Glomerular visceral epithelial cell (primary cell): ENCODE measurements around the gene RANBP17.
"Not testable (repeated sequence)": the region's sequence is repeated elsewhere in the genome, so short reads cannot be mapped to it uniquely, and the experiment has no call there.

Experiments used
- DNase-seq: peaks from one replicate; pipeline ENCODE4 v3.0.0-alpha.2; 2016; ENCODE audit errors: extremely low spot score

Gene RANBP17

DNA sequence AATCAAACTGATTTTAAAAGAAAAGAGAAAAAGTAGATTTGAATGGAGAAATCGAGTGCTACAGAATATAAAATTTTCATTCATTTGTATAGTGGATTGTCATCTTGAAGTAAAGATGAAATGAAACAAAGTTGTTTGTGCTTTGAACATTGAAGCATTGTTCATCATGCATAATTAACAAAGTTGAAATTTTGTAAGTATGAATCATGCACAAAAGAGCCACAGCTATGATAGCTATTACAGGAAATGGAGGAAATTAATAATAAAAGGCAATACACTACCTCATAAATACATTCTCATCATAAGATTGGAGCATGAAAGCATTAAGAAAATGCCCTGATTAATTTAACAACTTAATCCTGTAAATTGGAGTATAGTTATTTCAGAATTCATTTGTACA, 293.8 kb downstream of the RANBP17 start:
- no peak for DNase-seq

GRCh38 chr5:171157276-171157675, 295.5 kb downstream of the RANBP17 start:
- DNase-seq: no peak

DNA sequence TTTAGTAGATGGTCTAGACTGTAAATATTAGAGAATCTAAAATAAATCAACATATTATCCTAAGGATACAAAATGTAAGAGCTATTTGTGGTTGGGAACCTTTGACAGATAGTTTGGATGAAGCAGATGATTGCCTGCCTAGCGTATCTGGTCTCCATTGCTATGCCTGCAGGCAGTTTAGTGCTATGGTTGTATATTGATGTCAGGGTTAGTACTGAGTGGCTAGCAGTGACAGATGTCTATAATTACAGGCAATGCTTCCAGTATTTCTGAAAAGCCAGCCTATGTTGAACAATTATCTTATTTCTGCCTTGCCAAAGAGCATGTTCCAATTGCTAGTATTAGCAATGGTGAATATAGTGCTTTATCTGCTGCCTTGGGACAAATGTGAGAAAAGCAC, 296.0 kb downstream of the RANBP17 start:
- no peak for DNase-seq

GRCh38 chr5:171158581-171158980, 296.8 kb downstream of the RANBP17 start:
- no peak for DNase-seq

DNA sequence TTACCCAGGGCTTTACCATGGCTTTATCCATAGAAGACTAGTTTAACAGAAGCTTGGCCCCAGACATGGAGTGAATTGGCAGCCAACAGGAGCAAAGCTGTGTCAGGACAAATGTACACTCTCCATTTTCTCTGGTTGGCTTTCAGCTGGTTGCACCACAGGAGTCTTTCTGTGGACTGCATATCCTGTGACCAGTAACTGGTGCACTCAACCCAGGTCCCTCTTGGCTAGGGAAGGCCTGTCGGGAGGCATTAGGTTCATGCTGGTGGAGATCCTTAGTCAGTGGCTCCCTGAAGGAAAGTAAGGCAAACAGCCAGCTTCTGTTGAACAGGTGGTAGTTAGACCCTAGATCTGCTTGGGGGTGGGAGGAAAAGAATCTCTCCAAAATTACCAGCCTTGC, 300.3 kb downstream of the RANBP17 start:
- DNase-seq: no peak

DNA sequence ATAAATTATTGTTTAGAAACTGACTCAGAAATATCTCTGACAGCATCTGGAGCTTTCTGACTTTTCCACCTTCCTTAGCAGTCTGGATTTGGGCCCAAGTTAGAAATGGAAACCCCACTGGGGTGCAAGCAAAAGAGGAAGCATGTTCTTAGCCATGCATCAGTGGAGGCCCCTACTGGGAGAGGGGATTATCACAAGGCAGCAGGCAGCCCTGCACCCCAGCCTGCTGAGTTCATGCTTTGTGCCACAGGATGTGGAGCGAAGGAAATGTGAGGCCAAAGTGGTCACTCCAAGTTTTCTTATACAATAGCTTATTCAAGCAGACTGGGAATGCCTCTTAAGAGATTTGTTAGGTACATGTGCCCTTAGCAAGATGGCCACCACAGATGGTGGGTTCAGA, 300.8 kb downstream of the RANBP17 start:
- DNase-seq: peak; percentile 16

DNA sequence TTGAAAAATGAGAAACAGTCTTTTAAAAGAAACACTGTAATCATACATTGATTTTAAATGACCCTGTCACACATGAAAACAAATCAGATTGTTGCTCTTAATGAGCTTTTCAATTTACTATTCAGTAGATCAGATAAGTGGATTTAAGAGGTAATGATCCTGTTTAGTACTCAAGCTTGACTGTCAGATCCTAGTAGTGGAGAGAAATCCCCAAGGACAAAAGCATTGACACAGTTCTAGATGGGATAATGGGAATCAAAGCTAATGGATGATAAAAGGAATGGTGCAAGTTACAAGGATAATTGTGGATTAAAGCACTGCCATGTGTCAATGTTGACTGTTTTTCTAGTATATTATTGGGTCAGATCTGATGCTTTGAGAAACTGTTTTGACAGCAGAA, 304.9 kb downstream of the RANBP17 start:
- no peak for DNase-seq

DNA sequence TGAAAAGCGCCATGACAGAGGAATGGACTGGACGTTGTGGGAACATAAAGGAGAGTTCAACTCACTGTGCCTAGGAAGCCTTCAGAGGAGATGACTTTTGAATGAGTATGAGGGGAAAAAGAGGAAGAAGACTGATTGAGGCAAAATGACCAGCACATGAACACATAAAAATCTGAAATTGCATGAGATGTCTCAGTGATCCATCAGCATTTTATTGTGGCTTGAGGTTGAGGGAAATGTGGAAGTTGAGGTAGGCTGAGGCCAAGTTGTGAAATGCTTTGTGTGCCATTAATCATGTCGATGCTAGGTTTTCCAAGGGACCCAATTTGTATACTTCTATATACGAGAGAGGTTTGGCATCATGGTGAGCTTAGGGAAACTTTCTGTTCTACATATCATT, 306.4 kb downstream of the RANBP17 start:
- no peak for DNase-seq

DNA sequence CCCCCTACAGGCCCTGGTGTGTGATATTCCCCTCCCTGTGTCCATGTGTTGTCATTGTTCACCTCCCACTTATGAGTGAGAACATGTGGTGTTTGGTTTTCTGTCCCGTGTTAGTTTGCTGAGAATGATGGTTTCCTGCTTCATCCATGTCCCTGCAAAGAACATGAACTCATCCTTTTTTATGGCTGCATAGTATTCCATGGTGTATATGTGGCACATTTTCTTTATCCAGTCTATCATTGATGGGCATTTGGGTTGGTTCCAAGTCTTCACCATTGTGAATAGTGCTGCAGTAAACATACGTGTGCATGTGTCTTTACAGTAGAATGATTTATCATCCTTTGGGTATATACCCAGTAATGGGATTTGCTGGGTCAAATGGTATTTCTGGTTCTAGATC, 313.1 kb downstream of the RANBP17 start:
- not testable (repeated sequence) for DNase-seq

- peak; percentile 4 for DNase-seq
Observed at GRCh38 chr5:171175746-171176145, 313.9 kb downstream of the RANBP17 start.

GRCh38 chr5:171178190-171178589, 316.4 kb downstream of the RANBP17 start:
- not testable (repeated sequence) for DNase-seq

- no peak for DNase-seq
Observed at GRCh38 chr5:171188016-171188415, 326.2 kb downstream of the RANBP17 start.

DNA sequence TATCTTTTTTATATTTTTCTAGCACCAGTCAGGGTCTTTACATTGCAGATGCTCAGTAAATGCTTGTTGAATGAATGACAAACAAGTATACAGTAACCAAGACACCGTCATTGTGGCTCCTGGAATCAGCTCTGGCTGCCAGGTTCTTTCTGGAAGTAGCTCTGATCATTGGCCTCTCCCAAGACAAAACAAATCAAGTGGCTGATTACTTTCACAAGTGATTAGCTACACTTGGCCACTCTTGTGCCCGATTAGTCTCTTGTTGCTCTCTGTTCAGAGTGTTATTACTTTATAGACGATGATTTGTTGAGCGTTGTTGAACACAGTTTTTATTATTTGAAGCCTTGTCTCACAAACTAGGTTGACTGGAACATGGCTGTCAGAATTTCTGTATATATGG, 327.6 kb downstream of the RANBP17 start:
- no peak for DNase-seq

DNA sequence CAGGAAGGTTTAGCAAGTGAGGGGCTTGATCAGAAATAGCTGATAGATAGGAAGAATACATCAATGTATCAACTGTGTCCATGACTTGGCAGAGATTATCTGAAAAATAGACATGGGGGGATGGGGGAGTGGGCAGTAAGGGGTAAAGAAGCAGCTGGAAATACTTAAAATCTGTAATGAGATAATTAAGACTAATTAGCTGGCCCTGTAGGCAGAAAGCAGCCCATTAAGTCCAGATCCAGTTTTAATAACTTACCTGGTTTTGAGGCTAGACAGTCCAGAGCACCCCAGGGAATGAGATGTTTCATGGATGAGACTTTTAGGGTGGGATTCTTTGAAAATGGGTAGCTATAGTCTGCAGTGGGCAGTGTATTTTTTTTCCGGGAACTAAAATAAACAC, 330.3 kb downstream of the RANBP17 start:
- DNase-seq: no peak

GRCh38 chr5:171201310-171201709, 339.5 kb downstream of the RANBP17 start:
- DNase-seq: no peak

- DNase-seq: no peak
Observed at GRCh38 chr5:171205375-171205774, 343.6 kb downstream of the RANBP17 start.

GRCh38 chr5:171207256-171207847, 345.5 kb downstream of the RANBP17 start:
- peak; percentile 49 for DNase-seq

DNA sequence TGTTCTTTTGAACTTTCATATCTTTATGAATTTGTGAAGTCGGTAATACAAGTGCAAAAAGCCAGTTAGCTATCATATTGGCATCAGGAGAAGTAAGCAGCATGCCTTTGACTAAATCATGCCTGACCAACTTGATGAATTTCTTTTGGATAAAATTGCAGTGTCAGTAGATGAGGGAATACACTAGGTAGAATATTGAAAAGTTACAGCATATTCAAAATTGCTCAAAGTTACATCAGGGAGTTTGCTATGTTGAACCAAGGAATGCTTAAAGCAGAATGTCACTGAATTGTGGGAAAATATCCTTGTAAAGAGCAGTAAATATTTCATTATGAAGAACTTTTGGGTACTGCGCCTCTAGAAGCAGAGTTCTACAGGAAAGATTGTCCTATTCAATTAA, 360.1 kb downstream of the RANBP17 start:
- no peak for DNase-seq

DNA sequence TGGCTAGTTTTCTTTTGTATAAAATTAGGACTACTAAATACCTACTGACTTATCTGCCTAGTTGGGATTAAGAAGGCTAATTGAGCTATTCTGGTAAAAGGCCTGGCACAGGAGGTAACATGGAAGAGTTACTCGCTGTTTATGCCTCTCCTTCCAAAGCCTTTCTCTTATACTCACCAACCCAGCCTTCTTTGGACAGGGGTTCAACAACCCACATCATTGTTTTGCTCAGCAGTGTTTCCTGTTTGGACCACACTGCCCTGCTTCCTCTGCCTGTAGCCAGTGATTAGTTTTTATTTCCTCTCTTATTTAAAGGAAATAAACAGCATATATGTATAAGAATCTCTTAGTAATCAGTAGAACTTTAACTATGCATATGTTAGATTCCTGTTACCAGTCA, 362.1 kb downstream of the RANBP17 start:
- no peak for DNase-seq

DNA sequence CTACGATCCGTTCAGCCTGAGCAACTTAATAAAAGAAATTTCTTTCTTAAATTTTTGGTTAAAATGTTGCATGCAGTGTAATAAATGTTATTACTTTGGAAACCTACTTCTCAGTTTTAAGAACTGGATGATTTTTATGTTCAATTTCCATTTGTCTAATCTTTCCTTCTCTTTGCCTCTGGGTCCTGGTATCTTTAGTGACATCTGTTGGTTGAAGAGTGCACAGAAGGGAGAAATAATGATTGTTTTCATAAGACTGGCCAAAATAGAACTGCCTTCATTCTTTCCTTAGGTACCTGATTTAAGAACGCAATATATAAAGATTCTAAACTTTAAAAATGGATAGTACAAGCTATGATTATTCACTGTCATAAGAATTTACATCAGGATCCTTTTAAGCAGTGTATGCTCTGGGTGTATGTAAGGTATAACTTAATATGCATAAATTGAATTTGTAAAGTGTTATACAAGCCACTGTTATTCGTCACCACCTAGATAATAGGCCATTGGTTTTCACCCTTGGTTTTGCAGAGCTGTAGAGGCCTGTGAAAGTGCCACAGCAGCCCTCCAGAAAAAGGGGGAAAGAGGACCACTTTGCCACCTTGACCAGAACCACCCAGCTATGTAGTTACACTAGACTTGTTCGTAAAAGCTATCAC, 364.4 kb downstream of the RANBP17 start:
- DNase-seq: no peak

DNA sequence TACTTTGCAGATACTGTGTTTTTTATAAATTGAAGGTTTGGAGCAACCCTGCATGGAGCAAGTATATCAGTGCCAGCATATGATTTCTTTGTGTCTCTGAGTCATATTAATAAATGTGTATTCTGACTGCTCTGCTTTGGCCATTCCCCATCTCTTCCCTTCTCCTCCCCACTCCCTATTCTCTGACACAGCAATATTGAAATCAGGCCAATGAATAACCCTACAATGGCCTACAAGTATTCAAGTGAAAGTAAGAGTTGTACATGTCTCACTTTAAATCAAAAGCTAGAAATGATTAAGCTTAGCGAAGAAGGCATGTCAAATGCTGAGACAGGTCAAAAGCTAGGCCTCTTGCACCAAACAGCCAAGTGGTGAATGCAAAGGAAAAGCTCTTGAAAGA, 365.0 kb downstream of the RANBP17 start:
- DNase-seq: no peak

- DNase-seq: peak; percentile 8
Observed at GRCh38 chr5:171236651-171237050, 374.8 kb downstream of the RANBP17 start.

GRCh38 chr5:171242521-171242920, 380.7 kb downstream of the RANBP17 start:
- no peak for DNase-seq

GRCh38 chr5:171246231-171246630, 384.4 kb downstream of the RANBP17 start:
- DNase-seq: no peak
